ENCODE results near the gene KRT77. TPM values are rescaled to one million over a fixed set of nuclear protein-coding genes. Genes with fewer than 3 reads are reported as not detected.
A peak's percentile ranks its signal among the peaks of the same experiment; 100 is the strongest.

The KRT77 gene
- polyA plus RNA-seq, 3 donors: not detected

- peaks cover 0 to 8% (median 3%) of the 10 kb centered on the region in 7 donors for H3K9me3 Mint-ChIP-seq
- H3K27me3 ChIP-seq (ENCODE audit: control insufficient read depth in 2 of 2, insufficient read depth in 2 of 2, low read length in 2 of 2): no peaks in the 10 kb centered on the region
- H3K27ac Mint-ChIP-seq: no peak overlapping the region
- peaks cover 0 to 3% (median 2%) of the 10 kb centered on the region in 3 donors for H3K27me3 Mint-ChIP-seq (ENCODE audit: low read depth in 3 of 3)
- no peak for TF ChIP-seq CTCF (IDR thresholded peaks at IDR 0.05)
- no peaks in the 10 kb centered on the region for H3K4me1 ChIP-seq (ENCODE audit: control insufficient read depth in 1 of 2, insufficient read depth in 2 of 2, low read length in 2 of 2)
- no peaks in the 10 kb centered on the region for H3K79me2 ChIP-seq (ENCODE audit: insufficient read depth, low read length)
- intact Hi-C loops (cut with micrococcal nuclease): no loop called here
- no peak overlapping the region for H3K4me2 ChIP-seq (replicated peaks; ENCODE audit: extremely low read depth, low read length, poor library complexity, severe bottlenecking)
- no peaks in the 10 kb centered on the region for H3K9me3 ChIP-seq (replicated peaks in 1 of 2; ENCODE audit: control insufficient read depth in 1 of 2, insufficient read depth in 1 of 2, low read length in 2 of 2)
- H3K4me3 Mint-ChIP-seq: no peak overlapping the region
- 100% methylated on average over 8 of the region's 9 CpGs for WGBS (ENCODE audit: insufficient coverage)
- H3K27ac ChIP-seq (ENCODE audit: low read depth in 1 of 2, low read length in 2 of 2): no peak overlapping the region
- no peak overlapping the region for H2AFZ ChIP-seq (ENCODE audit: insufficient read depth, low read depth, low read length, poor library complexity, severe bottlenecking)
- no peak for DNase-seq
- no peaks in the 10 kb centered on the region for H3K36me3 Mint-ChIP-seq
- H3K9ac ChIP-seq (ENCODE audit: insufficient read depth, low read length, poor library complexity, severe bottlenecking): no peak overlapping the region
- H3K4me3 ChIP-seq (replicated peaks in 1 of 3; ENCODE audit: low read depth in 2 of 3, low read length in 3 of 3): no peak overlapping the region
- no peaks in the 10 kb centered on the region for H3K36me3 ChIP-seq (replicated peaks in 1 of 2; ENCODE audit: control insufficient read depth in 1 of 2, insufficient read depth in 2 of 2, low read length in 2 of 2)
- peaks cover 10% of the 10 kb centered on the region for H3K4me1 Mint-ChIP-seq
- no peaks in the 10 kb centered on the region for H4K20me1 ChIP-seq (ENCODE audit: insufficient read depth, low read length)
Observed at GRCh38 chr12:52647601-52648000, 55.7 kb downstream of the KRT77 start.

DNA sequence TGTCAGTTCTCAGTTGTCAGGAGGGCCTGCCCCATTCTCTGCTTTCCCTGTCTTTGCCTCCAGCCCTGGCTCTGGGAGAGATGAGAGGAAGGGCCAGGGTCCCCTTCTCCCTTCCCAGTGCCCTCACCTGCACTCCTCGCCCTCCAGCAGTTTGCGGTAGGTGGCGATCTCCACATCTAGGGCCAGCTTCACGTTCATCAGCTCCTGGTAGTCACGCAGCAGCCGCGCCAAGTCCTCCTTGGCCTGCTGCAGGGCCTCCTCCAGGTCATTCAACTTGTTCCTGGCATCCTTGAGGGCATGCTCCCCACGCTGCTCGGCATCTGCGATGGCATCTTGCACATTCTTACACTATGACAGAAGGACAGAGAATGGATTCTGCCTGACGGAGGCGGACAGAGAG lies 56.7 kb downstream of the KRT77 start:
- DNase-seq: no peak
- Mint-ChIP-seq H3K9me3 (peaks cover 0 to 2% (median 2%) of the 10 kb centered on the region in 7 donors), H3K4me3 (no peak overlapping the region), H3K27me3 (ENCODE audit: low read depth in 3 of 3) (peaks cover 0 to 5% (median 3%) of the 10 kb centered on the region in 3 donors), H3K4me1 (peaks cover 10% of the 10 kb centered on the region), H3K36me3 (no peaks in the 10 kb centered on the region), H3K27ac (peak overlapping the region in 1 of 7 donors; percentile 44)
- 97% methylated on average over 12 of the region's 12 CpGs for WGBS (ENCODE audit: insufficient coverage)
- Histone ChIP-seq H3K4me3 (replicated peaks in 1 of 3; ENCODE audit: low read depth in 2 of 3, low read length in 3 of 3) (no peak overlapping the region), H3K9ac (ENCODE audit: insufficient read depth, low read length, poor library complexity, severe bottlenecking) (no peak overlapping the region), H3K27me3 (ENCODE audit: control insufficient read depth in 2 of 2, insufficient read depth in 2 of 2, low read length in 2 of 2) (no peaks in the 10 kb centered on the region), H2AFZ (ENCODE audit: insufficient read depth, low read depth, low read length, poor library complexity, severe bottlenecking) (no peak overlapping the region), H3K9me3 (replicated peaks in 1 of 2; ENCODE audit: control insufficient read depth in 1 of 2, insufficient read depth in 1 of 2, low read length in 2 of 2) (no peaks in the 10 kb centered on the region), H3K4me1 (ENCODE audit: control insufficient read depth in 1 of 2, insufficient read depth in 2 of 2, low read length in 2 of 2) (no peaks in the 10 kb centered on the region), H3K36me3 (replicated peaks in 1 of 2; ENCODE audit: control insufficient read depth in 1 of 2, insufficient read depth in 2 of 2, low read length in 2 of 2) (no peaks in the 10 kb centered on the region), H4K20me1 (ENCODE audit: insufficient read depth, low read length) (no peaks in the 10 kb centered on the region), H3K4me2 (replicated peaks; ENCODE audit: extremely low read depth, low read length, poor library complexity, severe bottlenecking) (no peak overlapping the region), H3K27ac (ENCODE audit: low read depth in 1 of 2, low read length in 2 of 2) (no peak overlapping the region), H3K79me2 (ENCODE audit: insufficient read depth, low read length) (no peaks in the 10 kb centered on the region)
- intact Hi-C loops (cut with micrococcal nuclease): no loop called here
- TF ChIP-seq CTCF (IDR thresholded peaks at IDR 0.05): no peak

Measured in CD14-positive monocyte (primary cell).